Activated naive CD8-positive, alpha-beta T cell treated with anti-CD3 and anti-CD28 coated beads, Interleukin-2, amount 50 U/mL, for 24 hours (primary cell): ENCODE measurements around the gene B9D2.
"Not testable (repeated sequence)": the region's sequence is repeated elsewhere in the genome, so short reads cannot be mapped to it uniquely, and the experiment has no call there.

Source experiments
- ATAC-seq: fragments of 150-1000 bp; cut with Tn5 transposase; one replicate; pipeline ENCODE4 v1.10.0; 2021
- DNase-seq: peaks from one replicate; pipeline ENCODE4 v3.0.0; 2021
- H3K27ac Mint-ChIP-seq: one replicate; pipeline ENCODE4 v1.8.0; 2021; ENCODE audit warnings: mild to moderate bottlenecking, mixed read lengths
- H3K27me3 Mint-ChIP-seq: one replicate; pipeline ENCODE4 v1.8.0; 2021; ENCODE audit warnings: mixed read lengths
- H3K36me3 Mint-ChIP-seq: one replicate; pipeline ENCODE4 v1.8.0; 2021; ENCODE audit warnings: low read depth, mixed read lengths
- H3K4me1 Mint-ChIP-seq: one replicate; pipeline ENCODE4 v1.8.0; 2021; ENCODE audit warnings: mixed read lengths
- H3K4me3 Mint-ChIP-seq: one replicate; pipeline ENCODE4 v1.8.0; 2021; ENCODE audit warnings: mild to moderate bottlenecking, moderate library complexity, mixed read lengths
- H3K9me3 Mint-ChIP-seq: one replicate; pipeline ENCODE4 v1.8.0; 2021; ENCODE audit warnings: mixed read lengths

Gene B9D2

DNA sequence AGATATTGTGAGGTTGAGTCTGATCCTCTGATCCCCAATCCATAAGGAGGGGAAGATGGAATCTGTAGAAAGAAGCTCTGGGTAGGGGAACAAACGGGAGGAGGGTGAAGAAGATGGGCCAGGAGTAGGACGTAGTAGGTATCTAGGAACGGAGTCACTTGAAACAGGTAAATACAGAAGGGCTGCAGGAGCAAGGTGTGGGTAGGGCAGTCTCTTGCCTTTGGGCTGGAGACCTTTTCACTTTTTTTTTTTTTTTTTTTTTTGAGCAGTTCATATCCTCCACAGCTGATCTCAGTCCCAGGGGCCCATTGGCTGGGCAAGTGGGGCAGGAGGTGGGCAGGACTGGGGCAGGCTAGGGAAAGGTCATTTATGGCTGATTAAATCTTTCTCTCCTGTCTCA is 35.1 kb upstream of the B9D2 start:
- Mint-ChIP-seq H3K4me3 (peak overlapping the region; percentile 96), H3K36me3 (peaks cover 5% of the 10 kb centered on the region), H3K9me3 (no peaks in the 10 kb centered on the region), H3K4me1 (peaks cover 43% of the 10 kb centered on the region), H3K27me3 (peaks cover 2% of the 10 kb centered on the region), H3K27ac (no peak overlapping the region)
- no peak for DNase-seq
- no peak for ATAC-seq

DNA sequence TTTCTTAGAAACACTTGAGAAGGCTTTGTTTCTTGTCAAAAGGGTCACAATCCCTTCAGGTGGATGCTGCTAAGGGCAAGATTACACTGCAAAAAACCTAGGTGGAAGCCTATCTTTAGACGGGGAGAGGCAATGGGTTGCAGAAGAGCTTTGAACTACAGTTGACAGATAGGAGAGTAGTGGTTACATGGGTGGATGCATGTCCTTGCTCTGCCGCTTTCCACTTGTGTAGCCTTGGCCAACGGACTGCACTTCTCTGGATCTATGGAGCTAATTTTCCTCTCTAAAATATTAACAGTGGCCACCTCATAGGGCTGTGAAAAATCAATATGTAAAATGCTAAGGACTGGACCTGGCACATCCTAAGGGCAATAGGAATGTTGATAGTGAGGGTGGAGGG is 34.6 kb upstream of the B9D2 start:
- Mint-ChIP-seq H3K27ac (peak overlapping the region; percentile 100), H3K4me1 (peaks cover 43% of the 10 kb centered on the region), H3K9me3 (no peaks in the 10 kb centered on the region), H3K27me3 (peaks cover 2% of the 10 kb centered on the region), H3K4me3 (peak overlapping the region; percentile 96), H3K36me3 (peaks cover 5% of the 10 kb centered on the region)
- DNase-seq = no peak
- no peak for ATAC-seq

DNA sequence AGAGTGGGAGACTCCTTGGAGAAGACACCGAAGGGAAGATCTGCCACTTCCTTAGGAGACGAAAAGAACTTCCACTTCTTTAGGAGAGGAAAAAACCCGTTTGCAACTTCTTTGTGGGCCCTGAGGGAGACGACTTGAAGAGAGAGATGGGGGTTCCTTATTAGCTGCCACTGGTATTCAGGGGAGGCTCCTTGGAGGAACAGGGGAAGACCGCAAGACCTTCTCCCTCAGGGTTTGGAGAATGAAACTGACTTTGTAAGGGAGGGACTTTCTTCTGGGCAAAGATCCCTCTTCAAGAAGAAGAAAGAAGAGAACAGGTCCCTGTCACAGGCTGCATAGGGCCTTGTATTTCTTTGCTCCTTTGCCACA is 34.1 kb upstream of the B9D2 start:
- Mint-ChIP-seq H3K27ac (peak overlapping the region; percentile 100), H3K27me3 (peaks cover 2% of the 10 kb centered on the region), H3K36me3 (peaks cover 5% of the 10 kb centered on the region), H3K4me3 (peak overlapping the region; percentile 96), H3K9me3 (no peaks in the 10 kb centered on the region), H3K4me1 (peaks cover 43% of the 10 kb centered on the region)
- DNase-seq (no peak), ATAC-seq (no peak)

DNA sequence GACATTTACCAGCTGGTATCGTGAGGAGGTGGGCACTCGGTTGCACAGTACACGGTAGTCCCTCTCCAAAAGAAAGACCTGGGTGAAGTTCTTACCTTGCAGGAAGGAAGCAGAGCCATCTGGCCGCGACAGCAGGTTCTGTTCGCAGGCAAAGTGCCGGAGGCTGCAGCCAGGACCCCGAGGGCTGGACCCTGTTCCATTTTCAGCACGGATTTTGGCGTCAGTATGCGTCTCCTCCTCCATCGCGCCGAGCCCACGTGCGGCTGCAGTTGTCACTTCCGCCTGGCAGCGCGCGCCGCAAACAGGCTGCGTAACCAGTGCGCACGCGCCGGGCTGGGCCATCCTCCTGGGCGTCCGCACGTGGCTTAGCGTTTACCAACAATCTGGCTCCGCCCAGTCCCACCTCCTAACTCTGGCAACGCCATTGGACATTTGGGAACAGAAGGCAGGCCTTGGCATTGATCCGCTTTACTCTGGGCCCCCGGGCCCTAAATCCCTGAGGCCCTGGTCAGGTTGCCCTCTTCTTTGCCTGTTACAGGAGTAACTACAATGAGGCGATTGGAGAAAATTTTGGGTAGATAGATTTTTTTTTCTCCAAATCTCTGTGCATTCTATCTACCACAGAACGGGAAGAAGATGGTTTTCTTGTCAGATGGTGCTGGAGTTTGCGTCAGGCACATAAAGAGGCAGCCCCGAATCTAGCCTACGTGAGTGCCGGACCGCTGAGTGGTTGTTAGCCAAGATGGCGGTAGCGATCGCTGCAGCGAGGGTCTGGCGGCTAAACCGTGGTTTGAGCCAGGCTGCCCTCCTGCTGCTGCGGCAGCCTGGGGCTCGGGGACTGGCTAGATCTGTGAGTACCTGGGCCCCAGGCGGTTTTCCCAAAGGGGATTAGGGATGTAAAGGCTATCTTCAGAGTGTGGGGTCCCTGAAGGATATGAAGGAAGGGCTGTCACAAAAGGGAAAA is 33.4 kb upstream of the B9D2 start, which contains the start of the genes BCKDHA and EXOSC5:
TSS of gene BCKDHA (plus strand) at position 733 of the 964 bp plus-strand sequence. CDS start at position 743, 10 bp downstream.
TSS of gene EXOSC5 (minus strand) at position 274 of the 964 bp plus-strand sequence. CDS start at position 243, 31 bp downstream.
- Mint-ChIP-seq H3K4me3 (peak within 1 kb of the TSS; percentile 96), H3K27me3 (peaks cover 2% of the 10 kb centered on the region), H3K36me3 (peaks cover 7% of the 10 kb centered on the region), H3K4me1 (peaks cover 43% of the 10 kb centered on the region), H3K9me3 (no peaks in the 10 kb centered on the region), H3K27ac (peak within 1 kb of the TSS; percentile 100)
- DNase-seq (peak; percentile 98), ATAC-seq (peak; percentile 98)

DNA sequence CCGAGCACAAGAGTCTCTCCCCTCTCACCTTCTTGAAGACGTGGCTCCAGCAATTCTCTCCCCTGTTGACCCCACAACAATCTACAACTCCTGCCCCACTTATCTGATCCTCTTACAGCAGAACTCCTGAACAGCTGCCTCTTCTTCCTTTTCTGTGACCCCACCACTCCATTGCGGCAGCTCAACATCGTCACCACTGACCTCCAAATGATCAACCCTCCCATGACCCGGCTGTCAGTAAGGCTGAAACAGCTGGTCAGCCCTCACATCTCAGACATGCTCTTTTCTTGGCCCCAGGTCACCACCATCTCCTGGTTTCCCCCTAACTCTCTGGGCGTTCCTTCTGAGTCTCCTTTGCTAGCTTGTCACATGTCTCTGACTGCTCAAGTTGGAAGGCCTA is 31.4 kb upstream of the B9D2 start:
- peak overlapping the region; percentile 24 for H3K27ac Mint-ChIP-seq

DNA sequence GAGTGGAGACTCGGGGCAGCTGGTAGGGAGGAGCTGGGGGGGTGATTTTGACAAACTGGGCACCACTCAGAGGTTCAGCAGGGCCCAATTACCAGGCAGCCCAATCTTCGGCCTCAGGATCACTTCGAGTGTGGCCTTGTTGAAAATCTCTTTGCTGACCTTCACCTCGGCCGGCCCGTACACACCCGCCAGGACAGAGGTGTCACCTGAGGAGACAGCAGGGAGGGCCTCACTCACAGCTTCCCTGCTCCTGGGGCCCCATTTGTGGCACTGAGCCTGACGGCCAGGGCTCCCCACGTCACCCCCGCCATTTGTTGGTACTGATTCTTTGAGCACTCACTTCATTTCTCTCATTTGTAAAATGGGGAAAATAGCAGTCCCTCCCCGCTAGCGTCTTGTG is 28.8 kb upstream of the B9D2 start:
- H3K9me3 Mint-ChIP-seq = no peaks in the 10 kb centered on the region
- H3K4me3 Mint-ChIP-seq = no peak overlapping the region
- H3K27me3 Mint-ChIP-seq = peaks cover 2% of the 10 kb centered on the region
- DNase-seq = no peak
- peaks cover 22% of the 10 kb centered on the region for H3K4me1 Mint-ChIP-seq
- no peak for ATAC-seq
- no peak overlapping the region for H3K27ac Mint-ChIP-seq
- peaks cover 14% of the 10 kb centered on the region for H3K36me3 Mint-ChIP-seq

More for the DNA sequence above, 31.4 kb upstream of the B9D2 start:
- Mint-ChIP-seq H3K9me3 (no peaks in the 10 kb centered on the region), H3K4me1 (peaks cover 39% of the 10 kb centered on the region), H3K36me3 (peaks cover 12% of the 10 kb centered on the region), H3K27me3 (peaks cover 2% of the 10 kb centered on the region), H3K4me3 (peak overlapping the region; percentile 96)
- ATAC-seq (no peak), DNase-seq (no peak)

DNA sequence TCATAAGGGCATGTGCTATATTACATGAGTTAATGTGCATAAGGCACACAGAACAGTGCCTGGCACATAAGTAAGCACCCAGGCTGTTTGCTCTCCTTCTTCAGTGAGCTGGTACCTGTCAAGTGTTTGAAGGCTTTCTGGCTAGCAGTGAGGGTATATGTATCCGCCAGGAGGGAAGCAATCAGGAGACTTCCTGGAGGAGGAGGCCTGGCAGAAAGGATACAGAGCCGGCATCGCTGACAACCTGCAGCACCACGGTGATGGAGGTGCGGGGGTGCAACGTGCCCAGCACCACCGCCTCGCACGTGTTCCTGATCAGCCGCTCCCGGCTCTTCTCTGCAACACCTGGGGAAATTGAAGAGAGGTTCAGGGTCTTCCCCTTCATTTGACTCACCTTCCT is 27.7 kb upstream of the B9D2 start:
- no peak for DNase-seq
- Mint-ChIP-seq H3K27me3 (no peaks in the 10 kb centered on the region), H3K9me3 (no peaks in the 10 kb centered on the region), H3K4me3 (no peak overlapping the region), H3K4me1 (peaks cover 14% of the 10 kb centered on the region), H3K36me3 (peaks cover 14% of the 10 kb centered on the region), H3K27ac (no peak overlapping the region)
- ATAC-seq = no peak

DNA sequence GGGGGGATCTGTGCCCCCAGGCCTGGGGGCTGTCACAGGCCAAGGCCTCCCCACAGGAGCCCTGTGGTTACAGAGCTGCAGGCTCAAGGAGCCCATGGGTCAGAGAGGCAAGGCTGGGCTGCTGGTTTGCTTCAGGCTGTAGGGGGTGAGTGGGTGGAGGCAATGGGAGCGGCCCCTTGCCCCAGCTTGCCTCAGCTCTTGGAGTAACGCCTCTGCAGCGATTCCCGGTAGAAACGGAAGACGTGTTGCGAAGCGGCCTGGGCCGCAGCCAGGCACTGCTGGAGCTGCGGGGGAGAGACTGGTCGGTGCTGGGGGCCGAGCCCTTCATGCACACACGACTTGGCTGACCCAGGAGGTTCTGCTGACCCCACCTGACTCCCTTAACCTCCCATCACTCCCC is 22.5 kb upstream of the B9D2 start:
- Mint-ChIP-seq H3K9me3 (no peaks in the 10 kb centered on the region), H3K27me3 (no peaks in the 10 kb centered on the region), H3K4me1 (no peaks in the 10 kb centered on the region), H3K4me3 (no peak overlapping the region), H3K36me3 (peaks cover 7% of the 10 kb centered on the region), H3K27ac (no peak overlapping the region)
- no peak for ATAC-seq
- no peak for DNase-seq

DNA sequence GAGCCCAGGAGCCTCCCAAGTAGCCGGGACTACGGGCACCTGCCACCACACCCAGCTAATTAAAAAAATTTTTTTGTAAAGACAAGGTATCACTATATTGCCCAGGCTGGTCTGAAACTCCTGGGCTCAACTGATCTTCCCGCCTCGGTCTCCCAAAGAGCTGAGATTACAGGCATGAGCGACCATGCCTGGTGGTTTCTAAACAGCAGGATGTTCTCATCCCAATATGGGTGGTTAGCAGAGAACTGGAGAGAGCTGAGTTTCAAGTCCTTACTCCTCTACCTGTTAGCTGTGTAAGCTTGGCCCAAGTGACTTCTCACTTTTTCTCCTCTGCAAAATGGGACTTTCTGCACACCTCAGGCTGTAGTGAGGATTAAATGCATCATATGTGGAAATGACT is 20.4 kb upstream of the B9D2 start:
- Mint-ChIP-seq H3K4me1 (no peaks in the 10 kb centered on the region), H3K4me3 (no peak overlapping the region), H3K27me3 (no peaks in the 10 kb centered on the region), H3K36me3 (no peaks in the 10 kb centered on the region), H3K9me3 (no peaks in the 10 kb centered on the region), H3K27ac (no peak overlapping the region)
- DNase-seq (no peak), ATAC-seq (no peak)

DNA sequence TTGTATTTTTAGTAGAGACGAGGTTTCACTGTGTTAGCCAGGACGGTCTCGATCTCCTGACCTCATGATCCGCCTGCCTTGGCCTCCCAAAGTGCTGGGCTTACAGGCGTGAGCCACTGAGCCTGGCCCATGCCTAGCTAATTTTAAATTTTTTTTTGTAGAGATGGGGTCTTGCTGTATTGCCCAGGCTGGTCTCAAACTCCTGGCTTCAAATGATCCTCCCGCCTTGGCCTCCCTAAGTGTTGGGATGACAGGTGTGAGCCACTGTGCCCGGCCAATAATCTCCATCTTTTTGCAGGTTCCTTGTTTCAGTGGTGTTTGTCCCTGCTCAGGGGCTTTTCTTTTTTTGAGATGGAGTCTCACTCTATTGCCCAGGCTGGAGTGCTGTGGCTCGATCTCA is 17.6 kb upstream of the B9D2 start:
- not testable (repeated sequence) for H3K27ac Mint-ChIP-seq, H3K27me3 Mint-ChIP-seq, ATAC-seq, H3K4me3 Mint-ChIP-seq, DNase-seq, H3K9me3 Mint-ChIP-seq, H3K4me1 Mint-ChIP-seq, H3K36me3 Mint-ChIP-seq

DNA sequence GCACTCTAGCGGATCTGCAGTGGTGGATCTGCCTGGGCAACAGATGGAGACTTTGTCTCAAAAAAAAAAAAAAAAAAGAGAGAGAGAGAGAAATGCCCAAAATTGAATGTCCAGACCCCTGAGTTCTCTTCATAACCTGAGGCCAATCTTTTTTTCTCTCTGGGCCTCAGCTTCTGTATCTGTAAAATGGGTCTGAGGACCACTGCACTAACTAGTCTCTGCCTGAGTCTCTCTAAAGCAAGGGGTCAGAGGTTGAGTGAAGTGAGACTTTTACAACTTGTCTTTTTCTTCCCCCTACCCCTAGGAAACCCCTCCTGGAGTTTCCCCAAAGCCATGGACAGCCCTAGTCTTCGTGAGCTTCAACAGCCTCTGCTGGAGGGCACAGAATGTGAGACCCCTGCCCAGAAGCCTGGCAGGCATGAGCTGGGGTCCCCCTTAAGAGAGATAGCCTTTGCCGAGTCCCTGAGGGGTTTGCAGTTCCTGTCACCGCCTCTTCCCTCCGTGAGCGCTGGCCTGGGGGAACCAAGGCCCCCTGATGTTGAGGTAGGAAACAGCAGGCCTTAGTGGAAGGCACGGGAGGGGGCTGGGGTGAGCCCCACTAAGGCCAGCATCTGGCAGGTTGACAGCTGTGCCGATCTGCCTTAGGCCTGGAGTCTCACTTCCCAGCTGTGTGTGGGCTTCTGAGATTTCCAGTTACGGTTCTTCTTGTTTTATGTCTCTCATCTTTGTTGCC is 14.2 kb upstream of the B9D2 start:
- ATAC-seq (no peak), DNase-seq (no peak)
- H3K36me3 Mint-ChIP-seq = no peaks in the 10 kb centered on the region
- H3K4me3 Mint-ChIP-seq = no peak overlapping the region
- peaks cover 15% of the 10 kb centered on the region for H3K4me1 Mint-ChIP-seq
- no peaks in the 10 kb centered on the region for H3K9me3 Mint-ChIP-seq
- no peaks in the 10 kb centered on the region for H3K27me3 Mint-ChIP-seq
- H3K27ac Mint-ChIP-seq = no peak overlapping the region

DNA sequence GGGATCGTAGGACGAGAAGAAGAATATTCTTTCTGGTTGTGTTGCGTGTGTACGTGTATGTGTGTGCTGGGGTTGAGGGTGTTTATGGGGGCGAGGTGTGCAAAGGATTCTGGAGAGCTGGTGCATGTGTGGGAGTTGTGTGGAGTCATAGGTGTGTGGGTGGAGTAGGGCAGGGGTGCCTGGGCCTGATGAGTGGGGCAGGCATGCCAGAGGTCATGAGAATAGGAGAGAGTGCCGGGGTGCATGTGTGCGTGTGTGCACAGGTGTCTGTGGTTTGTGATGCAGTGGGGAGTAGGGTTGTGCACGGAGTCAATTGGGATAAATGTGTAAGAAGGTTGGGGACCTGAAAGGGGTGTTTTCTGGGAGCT is 13.0 kb upstream of the B9D2 start:
- H3K27ac Mint-ChIP-seq = peak overlapping the region; percentile 7

DNA sequence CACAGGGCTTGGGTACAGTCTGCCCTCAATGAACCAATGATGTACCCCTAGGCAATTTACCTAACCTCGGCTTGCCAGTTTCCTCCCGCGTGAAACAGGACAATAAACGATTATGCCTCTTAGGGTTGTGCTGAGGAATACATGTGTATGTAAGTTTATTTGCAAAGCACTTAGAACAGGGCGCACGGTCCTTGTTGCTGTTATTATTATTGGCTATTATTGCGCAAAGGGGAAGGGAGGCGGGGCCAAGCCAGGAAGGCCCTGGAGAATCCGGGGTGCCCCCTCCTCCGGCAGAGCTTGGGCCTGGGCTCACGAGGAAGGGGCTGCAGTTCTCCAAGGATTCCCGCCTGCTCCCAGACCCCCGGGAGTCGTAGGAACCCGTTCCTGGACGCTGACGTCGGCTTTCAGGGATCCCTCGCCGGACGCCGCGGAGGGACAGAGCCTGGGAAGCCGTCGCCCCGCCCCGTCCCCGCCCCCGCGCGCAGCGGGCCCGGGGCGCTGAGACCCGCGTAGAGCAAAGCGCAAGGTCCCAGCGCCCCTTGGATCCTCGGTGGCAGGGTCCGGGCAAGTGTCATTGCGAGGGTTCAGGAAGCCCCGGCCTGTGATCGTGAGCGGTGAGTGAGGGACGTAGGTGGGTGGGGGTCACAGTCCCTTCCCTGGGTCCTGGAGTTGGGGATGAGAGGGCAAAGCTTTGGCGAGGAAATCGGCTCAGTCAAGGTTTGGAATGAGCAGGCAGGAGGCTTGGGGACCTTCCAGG is 12.5 kb upstream of the B9D2 start, which contains the start of gene TMEM91:
TSS of gene TMEM91 (plus strand) at position 293 of the 757 bp plus-strand sequence. CDS start 1,777 bp downstream, outside the sequence.
- no peaks in the 10 kb centered on the region for H3K9me3 Mint-ChIP-seq
- peak; percentile 37 for ATAC-seq
- H3K27ac Mint-ChIP-seq = peak within 1 kb of the TSS; percentile 7
- H3K36me3 Mint-ChIP-seq = no peaks in the 10 kb centered on the region
- H3K27me3 Mint-ChIP-seq = no peaks in the 10 kb centered on the region
- peaks cover 16% of the 10 kb centered on the region for H3K4me1 Mint-ChIP-seq
- peak; percentile 18 for DNase-seq
- peak within 1 kb of the TSS; percentile 60 for H3K4me3 Mint-ChIP-seq

More for the DNA sequence above, 13.0 kb upstream of the B9D2 start:
- no peaks in the 10 kb centered on the region for H3K27me3 Mint-ChIP-seq
- H3K4me3 Mint-ChIP-seq = peak overlapping the region; percentile 60
- DNase-seq = peak; percentile 18
- peaks cover 16% of the 10 kb centered on the region for H3K4me1 Mint-ChIP-seq
- H3K36me3 Mint-ChIP-seq = no peaks in the 10 kb centered on the region
- ATAC-seq = peak; percentile 34
- no peaks in the 10 kb centered on the region for H3K9me3 Mint-ChIP-seq

DNA sequence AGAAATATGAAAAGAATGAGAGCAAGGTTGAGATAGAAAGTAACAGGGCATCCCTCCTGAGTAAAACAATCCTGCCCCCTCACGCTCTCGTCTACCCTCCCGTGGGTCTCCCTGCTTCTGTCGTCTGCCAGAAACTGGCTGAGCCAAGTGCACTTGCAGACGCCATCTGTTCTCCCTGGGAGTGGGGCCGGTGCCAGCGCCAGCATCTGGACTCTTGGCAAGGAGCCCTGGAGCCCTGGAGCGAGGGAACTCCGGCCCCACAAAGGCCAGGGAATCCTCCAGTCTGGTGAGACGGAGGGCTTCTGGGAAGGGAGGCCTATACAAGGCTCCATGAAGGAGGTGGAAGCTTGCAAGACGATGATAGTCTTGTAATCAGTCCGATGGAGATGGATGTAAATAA is 10.0 kb upstream of the B9D2 start:
- DNase-seq (no peak), ATAC-seq (no peak)
- Mint-ChIP-seq H3K9me3 (no peaks in the 10 kb centered on the region), H3K36me3 (no peaks in the 10 kb centered on the region), H3K4me1 (peaks cover 16% of the 10 kb centered on the region), H3K27me3 (no peaks in the 10 kb centered on the region), H3K4me3 (no peak overlapping the region), H3K27ac (no peak overlapping the region)
